SK-N-SH (cell line): ENCODE data around the gene IL1RAP. TPM values are rescaled to one million over a fixed set of nuclear protein-coding genes. Genes with fewer than 3 reads are reported as not detected.

Experiments used
- CTCF ChIA-PET: fragments of 300-600, 350-600 bp; formaldehyde crosslinking; extraction: SDS; loops from one replicate; lab custom pipeline; 2021; lab: Yijun Ruan, JAX
- POLR2A ChIA-PET: fragments of 350-600 bp; sonication (Branson Sonifier 250); formaldehyde crosslinking; extraction: SDS; loops from one replicate; lab custom pipeline; 2020; ENCODE audit warnings: antibody characterized with exemption, inconsistent platforms; lab: Yijun Ruan, JAX
- DNase-seq: peaks from one replicate; pipeline ENCODE4 v3.0.0; 2012
- H2AFZ ChIP-seq: fragments of 200-600 bp; sonication (generic); 2 replicates; pipeline ENCODE4 v1.8.1; 2016; ENCODE audit warnings: antibody characterized with exemption, mild to moderate bottlenecking, low read depth
- H3F3A ChIP-seq: fragments of 200-600 bp; sonication (generic); replicated peaks from 2 replicates; pipeline ENCODE3; 2016; ENCODE audit warnings: antibody characterized with exemption, mild to moderate bottlenecking; ENCODE audit not compliant: insufficient read depth
- H3K27ac ChIP-seq, 2 experiments: fragments of 200-500 bp in 1 of 2; fragments of 200-600 bp in 1 of 2; sonication (Bioruptor generic) in 1 of 2; sonication (generic), shearing (Covaris generic) in 1 of 2; 2 replicates each; pipeline versions ENCODE4 v1.5.1 to v1.6.1; 2014 to 2016; ENCODE audit warnings: low read depth in 2 of 2, inconsistent platforms in 1 of 2, low read length in 1 of 2, mild to moderate bottlenecking in 1 of 2, mixed read lengths in 1 of 2
- H3K27me3 ChIP-seq: fragments of 200-600 bp; sonication (generic), shearing (Covaris generic); 2 replicates; pipeline ENCODE4 v1.6.1; 2016; ENCODE audit warnings: mixed run types; ENCODE audit not compliant: insufficient read depth
- H3K36me3 ChIP-seq, 2 experiments: fragments of 200-500 bp in 1 of 2; fragments of 200-600 bp in 1 of 2; sonication (Bioruptor generic) in 1 of 2; sonication (generic) in 1 of 2; replicated peaks in 1 of 2; 2 replicates each; pipeline versions ENCODE3 to v1.5.1; 2014 to 2016; ENCODE audit warnings: low read length in 1 of 2, mild to moderate bottlenecking in 1 of 2; ENCODE audit not compliant: insufficient read depth in 2 of 2, control insufficient read depth in 1 of 2
- H3K4me1 ChIP-seq, 2 experiments: fragments of 200-500 bp in 1 of 2; fragments of 200-600 bp in 1 of 2; sonication (Bioruptor generic) in 1 of 2; sonication (generic), shearing (Covaris generic) in 1 of 2; 2 replicates each; pipeline versions ENCODE4 v1.5.1 to v1.6.1; 2014 to 2016; ENCODE audit warnings: low read depth in 1 of 2, low read length in 1 of 2, mixed run types in 1 of 2; ENCODE audit not compliant: insufficient read depth in 2 of 2, control insufficient read depth in 1 of 2
- H3K4me2 ChIP-seq: fragments of 200-600 bp; sonication (generic), shearing (Covaris generic); 2 replicates; pipeline ENCODE4 v1.6.1; 2017; ENCODE audit warnings: mixed run types
- H3K4me3 ChIP-seq, 2 experiments: fragments of 200-500 bp in 1 of 2; fragments of 200-600 bp in 1 of 2; sonication (Bioruptor generic) in 1 of 2; sonication (generic), shearing (Covaris generic) in 1 of 2; 2 replicates each; pipeline versions ENCODE4 v1.5.1 to v1.8.1; 2014 to 2016; ENCODE audit warnings: low read depth in 2 of 2, inconsistent platforms in 1 of 2, low read length in 1 of 2, mild to moderate bottlenecking in 1 of 2, mixed read lengths in 1 of 2, moderate library complexity in 1 of 2
- H3K79me2 ChIP-seq: fragments of 200-600 bp; sonication (generic); 2 replicates; pipeline ENCODE4 v1.8.1; 2017; ENCODE audit warnings: mild to moderate bottlenecking; ENCODE audit not compliant: insufficient read depth
- H3K9ac ChIP-seq: fragments of 200-600 bp; sonication (generic); 2 replicates; pipeline ENCODE4 v1.6.1; 2017; ENCODE audit warnings: mixed run types
- H3K9me2 ChIP-seq: fragments of 200-600 bp; sonication (generic); 2 replicates; pipeline ENCODE4 v1.6.1; 2017; ENCODE audit warnings: mixed run types
- H3K9me3 ChIP-seq: fragments of 200-600 bp; sonication (generic); 2 replicates; pipeline ENCODE4 v1.6.1; 2017; ENCODE audit warnings: mixed run types, mild to moderate bottlenecking, moderate library complexity
- H4K20me1 ChIP-seq: fragments of 200-600 bp; sonication (generic); 2 replicates; pipeline ENCODE4 v1.6.1; 2017; ENCODE audit warnings: mild to moderate bottlenecking, mixed run types; ENCODE audit not compliant: insufficient read depth
- CTCF ChIP-seq: fragments of 200-600 bp; sonication (generic); IDR thresholded peaks from 2 replicates; pipeline ENCODE4 v1.6.1; 2017; ENCODE audit warnings: antibody characterized with exemption, mild to moderate bottlenecking, moderate library complexity
- ELF1 ChIP-seq: IDR thresholded peaks from 2 replicates; pipeline ENCODE4 v1.4.0; 2012
- REST ChIP-seq: IDR thresholded peaks from 2 replicates; pipeline ENCODE4 v1.6.1; 2012; ENCODE audit warnings: mild to moderate bottlenecking, low read depth, low read length, moderate library complexity
- TAF1 ChIP-seq: IDR thresholded peaks from 2 replicates; pipeline ENCODE4 v1.6.1; 2012; ENCODE audit warnings: low read depth, mild to moderate bottlenecking, low read length, moderate library complexity, borderline replicate concordance
- TCF12 ChIP-seq: IDR thresholded peaks from 2 replicates; pipeline ENCODE4 v1.4.0; 2012
- ZBTB33 ChIP-seq: IDR thresholded peaks from 2 replicates; pipeline ENCODE4 v1.4.0; 2012; ENCODE audit warnings: low read depth, borderline replicate concordance
- WGBS: methylation state at CpG from one replicate; pipeline ENCODE4 v1.1.6; 2017; ENCODE audit warnings: low lambda C conversion rate; 5-methylcytosine and 5-hydroxymethylcytosine counted together
- polyA plus RNA-seq, 3 experiments: library from polyadenylated mRNA; depleted of rRNA; stranded (reverse); fragments of >200 nt; gene quantifications; 2 replicates each; pipeline ENCODE4 v1.2.3, GENCODE V29; 2012

Gene IL1RAP
- polyA plus RNA-seq, 1 of the 3 experiments (the other 2 are of a cell fraction) = 7.6 TPM

GRCh38 chr3:190542846-190543245 is 29.0 kb downstream of the IL1RAP start (continued):
- TF ChIP-seq REST (no peak), ZBTB33 (no peak), CTCF (no peak)

GRCh38 chr3:190543671-190544070 is 29.8 kb downstream of the IL1RAP start:
- POLR2A ChIA-PET = no interaction called here
- Histone ChIP-seq H3K4me1 (peaks cover 0 to 26% of the 10 kb centered on the region in 2 experiments; a peak in 1 of 4 replicates), H4K20me1 (no peaks in the 10 kb centered on the region), H3K27me3 (no peaks in the 10 kb centered on the region), H3K9me3 (no peaks in the 10 kb centered on the region), H3K79me2 (no peaks in the 10 kb centered on the region), H3K4me2 (no peak overlapping the region), H2AFZ (no peak overlapping the region), H3K27ac (no peak overlapping the region), H3K9ac (no peak overlapping the region), H3K9me2 (no peaks in the 10 kb centered on the region), H3F3A (no peaks in the 10 kb centered on the region), H3K4me3 (no peak overlapping the region), H3K36me3 (no peaks in the 10 kb centered on the region)
- no peak for TF ChIP-seq REST
- TF ChIP-seq TCF12 = no peak
- TF ChIP-seq TAF1 = no peak
- TF ChIP-seq ELF1 = no peak
- CTCF ChIA-PET = no interaction called here
- WGBS = 47% methylated on average over 4 of the region's 4 CpGs
- no peak for DNase-seq
